GM19239 (cell line): ENCODE measurements around the gene PSMD10.

ENCODE experiments used
- DNase-seq: peaks from one replicate; pipeline ENCODE4 v3.0.0; 2011; ENCODE audit warnings: low spot score; ENCODE audit not compliant: insufficient read length
- FAIRE-seq: peaks from 2 replicates; lab custom pipeline; 2011; peaks lifted over from hg19 to GRCh38; lab: Jason Lieb, UNC

Gene PSMD10

GRCh38 chrX:108087792-108088191 lies 3.5 kb downstream of the PSMD10 start:
- no peak for DNase-seq
- peak; percentile 67 for FAIRE-seq

- no peak for DNase-seq
- no peak for FAIRE-seq
Observed at GRCh38 chrX:108081110-108081509, 10.2 kb downstream of the PSMD10 start.

- DNase-seq (no peak), FAIRE-seq (no peak)
Observed at GRCh38 chrX:108072746-108073145, 18.6 kb downstream of the PSMD10 start.

- no peak for FAIRE-seq
- no peak for DNase-seq
Observed at GRCh38 chrX:108071578-108071977, 19.8 kb downstream of the PSMD10 start.

GRCh38 chrX:108070891-108071290 lies 20.5 kb downstream of the PSMD10 start:
- no peak for FAIRE-seq
- DNase-seq: no peak

GRCh38 chrX:108068121-108068520 lies 23.2 kb downstream of the PSMD10 start:
- no peak for DNase-seq
- FAIRE-seq: no peak

GRCh38 chrX:108064613-108065012 lies 26.7 kb downstream of the PSMD10 start:
- no peak for FAIRE-seq

GRCh38 chrX:108064001-108064400 lies 27.3 kb downstream of the PSMD10 start:
- no peak for DNase-seq
- FAIRE-seq: no peak

More at GRCh38 chrX:108064613-108065012, 26.7 kb downstream of the PSMD10 start:
- DNase-seq: no peak

- no peak for DNase-seq
- FAIRE-seq: no peak
Observed at GRCh38 chrX:108059801-108060200, 31.5 kb downstream of the PSMD10 start.

- DNase-seq (no peak), FAIRE-seq (no peak)
Observed at GRCh38 chrX:108055546-108055945, 35.8 kb downstream of the PSMD10 start.

GRCh38 chrX:108053218-108053617 lies 38.1 kb downstream of the PSMD10 start:
- FAIRE-seq (no peak), DNase-seq (no peak)

- FAIRE-seq (no peak), DNase-seq (no peak)
Observed at GRCh38 chrX:108049649-108050048, 41.7 kb downstream of the PSMD10 start.

GRCh38 chrX:108044554-108045256 lies 46.6 kb downstream of the PSMD10 start, which contains the start of gene VSIG1:
Gene VSIG1, plus strand, starts transcription at chrX:108045065. Its CDS starts 66 bp downstream, at chrX:108045131.
- FAIRE-seq (no peak), DNase-seq (no peak)

- no peak for DNase-seq
- no peak for FAIRE-seq
Observed at GRCh38 chrX:108036298-108036973, 54.9 kb downstream of the PSMD10 start.

- DNase-seq (no peak), FAIRE-seq (no peak)
Observed at GRCh38 chrX:108034725-108035124, 56.6 kb downstream of the PSMD10 start.
